Kasumi-1 (cell line): ENCODE measurements around the gene KCNH1.
"Not testable (repeated sequence)": the region's sequence is repeated elsewhere in the genome, so short reads cannot be mapped to it uniquely, and the experiment has no call there.

Experiments
- DNase-seq, 2 experiments: peaks; one replicate each; lab custom pipeline; 2025; lab: John Stamatoyannopoulos, UW

KCNH1 gene

GRCh38 chr1:210684466-210685294, 449.3 kb downstream of the KCNH1 start:
- no peak for DNase-seq

GRCh38 chr1:210683403-210684047, 450.4 kb downstream of the KCNH1 start:
- DNase-seq, result no peak

GRCh38 chr1:210681158-210681557, 452.8 kb downstream of the KCNH1 start:
- DNase-seq, result peak; percentile 0 to 1

- DNase-seq, result no peak
Observed at GRCh38 chr1:210678306-210678705, 455.6 kb downstream of the KCNH1 start.

GRCh38 chr1:210677533-210677932, 456.4 kb downstream of the KCNH1 start:
- no peak for DNase-seq

- no peak for DNase-seq
Observed at GRCh38 chr1:210676539-210676938, 457.4 kb downstream of the KCNH1 start.

- DNase-seq, result no peak
Observed at GRCh38 chr1:210674151-210674550, 459.8 kb downstream of the KCNH1 start.

- no peak for DNase-seq
Observed at GRCh38 chr1:210669951-210670350, 464.0 kb downstream of the KCNH1 start.

GRCh38 chr1:210663730-210664573, 470.0 kb downstream of the KCNH1 start:
- no peak for DNase-seq

GRCh38 chr1:210662291-210663050, 471.5 kb downstream of the KCNH1 start:
- DNase-seq, result no peak

GRCh38 chr1:210661520-210661919, 472.4 kb downstream of the KCNH1 start:
- not testable (repeated sequence) for DNase-seq

GRCh38 chr1:210657806-210658205, 476.1 kb downstream of the KCNH1 start:
- DNase-seq, result no peak

GRCh38 chr1:210655511-210655910, 478.4 kb downstream of the KCNH1 start:
- no peak for DNase-seq

GRCh38 chr1:210654176-210654981, 479.6 kb downstream of the KCNH1 start:
- no peak for DNase-seq

GRCh38 chr1:210653771-210654170, 480.2 kb downstream of the KCNH1 start:
- peak in 1 of 2 experiments; percentile 7 for DNase-seq

- no peak for DNase-seq
Observed at GRCh38 chr1:210652329-210652954, 481.5 kb downstream of the KCNH1 start.

- no peak for DNase-seq
Observed at GRCh38 chr1:210650403-210650802, 483.5 kb downstream of the KCNH1 start.

- DNase-seq, result no peak
Observed at GRCh38 chr1:210648588-210649269, 485.2 kb downstream of the KCNH1 start.

GRCh38 chr1:210647406-210648333, 486.3 kb downstream of the KCNH1 start:
- DNase-seq, result no peak
